PC-3 (cell line): ENCODE data around the gene LAMA3. TPM values are rescaled to one million over a fixed set of nuclear protein-coding genes. Genes with fewer than 3 reads are reported as not detected.
A peak's percentile ranks its signal among the peaks of the same experiment; 100 is the strongest.

Experiments used
- ATAC-seq: fragments of 200-7000 bp; cut with Tn5 transposase; 2 replicates; pipeline ENCODE4 v1.9.1; 2020; ENCODE audit warnings: mild to moderate bottlenecking, moderate library complexity
- BruUV-seq: library from RNA; stranded (reverse); fragments of 400-500 nt; replicated peaks from 2 replicates; lab custom pipeline; 2021; lab: Mats Ljungman, UMichigan
- CTCF ChIA-PET: fragments of 300-600 bp; sonication (Branson Sonifier 250); formaldehyde crosslinking; loops from one replicate; lab custom pipeline; 2022; ENCODE audit warnings: antibody characterized with exemption; lab: Charles Lee
- POLR2A ChIA-PET: fragments of 300-600 bp; sonication (Branson Sonifier 250); formaldehyde crosslinking; loops from one replicate; lab custom pipeline; 2022; ENCODE audit warnings: antibody characterized with exemption; ENCODE audit not compliant: unreplicated experiment; lab: Charles Lee
- DNase-seq: peaks from one replicate; pipeline ENCODE4 v3.0.0-alpha.2; 2015
- H2AFZ ChIP-seq: fragments of 300-600 bp; sonication (generic); 2 replicates; pipeline ENCODE4 v1.6.0; 2016; ENCODE audit warnings: antibody characterized with exemption, low read length
- H3F3A ChIP-seq: fragments of 300-600 bp; sonication (generic); one replicate; pipeline ENCODE4 v1.6.0; 2017; ENCODE audit warnings: antibody characterized with exemption, low read length, control low read depth, mild to moderate bottlenecking; ENCODE audit not compliant: unreplicated experiment
- H3K27ac ChIP-seq: fragments of 300-600 bp; sonication (generic); 2 replicates; pipeline ENCODE4 v1.5.1; 2016; ENCODE audit warnings: mild to moderate bottlenecking, low read length
- H3K27me3 ChIP-seq: fragments of 300-600 bp; sonication (generic); 2 replicates; pipeline ENCODE4 v1.6.1; 2016; ENCODE audit warnings: low read length, mixed read lengths
- H3K36me3 ChIP-seq: fragments of 300-600 bp; sonication (generic); 2 replicates; pipeline ENCODE4 v1.6.1; 2016; ENCODE audit warnings: low read depth, mixed run types, low read length, mixed read lengths
- H3K4me1 ChIP-seq: fragments of 300-600 bp; sonication (generic); 2 replicates; pipeline ENCODE4 v1.5.1; 2016; ENCODE audit warnings: low read length; ENCODE audit not compliant: insufficient read depth
- H3K4me2 ChIP-seq: fragments of 300-600 bp; sonication (generic); 2 replicates; pipeline ENCODE4 v1.6.0; 2016; ENCODE audit warnings: low read length
- H3K4me3 ChIP-seq: fragments of 300-600 bp; sonication (generic); 2 replicates; pipeline ENCODE4 v1.5.1; 2016; ENCODE audit warnings: mild to moderate bottlenecking, low read length, mixed read lengths
- H3K79me2 ChIP-seq: fragments of 300-600 bp; sonication (generic); 2 replicates; pipeline ENCODE4 v1.6.1; 2017; ENCODE audit warnings: low read length, mixed read lengths
- H3K9ac ChIP-seq: fragments of 300-600 bp; sonication (generic); 2 replicates; pipeline ENCODE4 v1.6.0; 2016; ENCODE audit warnings: mild to moderate bottlenecking, low read length
- H3K9me2 ChIP-seq: fragments of 300-600 bp; sonication (generic); replicated peaks from 2 replicates; pipeline ENCODE4 v1.6.1; 2016; ENCODE audit warnings: mixed run types, low read length, mixed read lengths
- H3K9me3 ChIP-seq: fragments of 300-600 bp; sonication (generic); 2 replicates; pipeline ENCODE4 v1.6.1; 2016; ENCODE audit warnings: low read length, mixed read lengths
- H4K20me1 ChIP-seq: fragments of 300-600 bp; sonication (generic); 2 replicates; pipeline ENCODE4 v1.6.1; 2016; ENCODE audit warnings: low read length, mixed read lengths
- CTCF ChIP-seq: fragments of 300-600 bp; sonication (generic); conservative IDR thresholded peaks from 2 replicates; pipeline ENCODE4 v1.5.1; 2017; ENCODE audit warnings: antibody characterized with exemption, low read depth, mild to moderate bottlenecking, low read length
- EZH2 ChIP-seq: fragments of 300-600 bp; sonication (generic); IDR thresholded peaks from one replicate; pipeline ENCODE4 v1.6.1; 2017; ENCODE audit warnings: antibody characterized with exemption, mild to moderate bottlenecking, low read length; ENCODE audit not compliant: unreplicated experiment
- EZH2phosphoT487 ChIP-seq: fragments of 300-600 bp; sonication (generic); IDR thresholded peaks from 2 replicates; pipeline ENCODE4 v1.6.1; 2018; ENCODE audit warnings: mild to moderate bottlenecking, antibody characterized with exemption, low read length, borderline replicate concordance
- intact Hi-C: fragments of 100-400 bp; cut with micrococcal nuclease; formaldehyde crosslinking; loops from 2 replicates; pipeline ENCODE4 v1.9.0; 2023
- total RNA-seq: library from RNA; depleted of rRNA; stranded (reverse); fragments of >200 nt; gene quantifications from 2 replicates; pipeline ENCODE4 v1.2.3, GENCODE V29; 2014

The LAMA3 gene
- total RNA-seq, 1 experiment from 2014 or later, result 224 TPM

GRCh38 chr18:23890589-23890988, 201.3 kb downstream of the LAMA3 start:
- TF ChIP-seq EZH2phosphoT487, result no peak
- no peak for TF ChIP-seq EZH2
- TF ChIP-seq CTCF, result no peak
- Histone ChIP-seq H3K4me2 (no peak overlapping the region), H3F3A (peaks cover 5% of the 10 kb centered on the region), H3K79me2 (no peaks in the 10 kb centered on the region), H3K9ac (no peak overlapping the region), H3K27ac (no peak overlapping the region), H3K9me3 (no peaks in the 10 kb centered on the region), H2AFZ (no peak overlapping the region), H3K36me3 (peaks cover 91% of the 10 kb centered on the region), H4K20me1 (peaks cover 27% of the 10 kb centered on the region; the same call in 1 of the 2 replicates), H3K27me3 (no peaks in the 10 kb centered on the region), H3K9me2 (no peaks in the 10 kb centered on the region), H3K4me3 (no peak overlapping the region), H3K4me1 (peaks cover 14% of the 10 kb centered on the region)
- ChIA-PET POLR2A (no interaction called here), CTCF (no interaction called here)
- ATAC-seq (peak; percentile 89), DNase-seq (peak; percentile 79)
- BruUV-seq, result no TSS peak
- intact Hi-C loops, result no loop called here

GRCh38 chr18:23893653-23894052, 204.4 kb downstream of the LAMA3 start:
- ATAC-seq, result no peak
- 0 out of 2 replicates have a peak, but pooled peaks cover 15% of the 10 kb centered on the region for H4K20me1 ChIP-seq
- no peak overlapping the region for H3K4me2 ChIP-seq
- H2AFZ ChIP-seq, result no peak overlapping the region
- no TSS peak for BruUV-seq
- peaks cover 14% of the 10 kb centered on the region for H3K4me1 ChIP-seq
- DNase-seq, result no peak
- POLR2A ChIA-PET, result interaction anchor here (0.6 kb wide), 1 partner anchor 10 kb away, joined by 4 read pairs; no protein-coding TSS in a partner anchor
- intact Hi-C loops, result no loop called here
- H3K9ac ChIP-seq, result no peak overlapping the region
- no peaks in the 10 kb centered on the region for H3K9me3 ChIP-seq
- CTCF ChIA-PET, result no interaction called here
- H3K4me3 ChIP-seq, result no peak overlapping the region
- H3K36me3 ChIP-seq, result peaks cover 89% of the 10 kb centered on the region
- H3K27ac ChIP-seq, result no peak overlapping the region
- no peaks in the 10 kb centered on the region for H3K9me2 ChIP-seq
- TF ChIP-seq EZH2phosphoT487 (no peak), CTCF (no peak), EZH2 (no peak)
- peaks cover 4% of the 10 kb centered on the region for H3F3A ChIP-seq
- no peaks in the 10 kb centered on the region for H3K79me2 ChIP-seq
- H3K27me3 ChIP-seq, result no peaks in the 10 kb centered on the region

GRCh38 chr18:23894661-23895175, 205.5 kb downstream of the LAMA3 start:
- H3K36me3 ChIP-seq, result peaks cover 91% of the 10 kb centered on the region
- no peak for TF ChIP-seq CTCF
- TF ChIP-seq EZH2, result no peak
- TF ChIP-seq EZH2phosphoT487, result no peak
- H3F3A ChIP-seq, result peaks cover 4% of the 10 kb centered on the region
- H3K4me3 ChIP-seq, result no peak overlapping the region
- H3K4me1 ChIP-seq, result peaks cover 9% of the 10 kb centered on the region
- intact Hi-C loops, result no loop called here
- no peaks in the 10 kb centered on the region for H3K27me3 ChIP-seq
- no peaks in the 10 kb centered on the region for H3K79me2 ChIP-seq
- no peak overlapping the region for H2AFZ ChIP-seq
- CTCF ChIA-PET, result no interaction called here
- POLR2A ChIA-PET, result no interaction called here
- no peak for ATAC-seq
- H4K20me1 ChIP-seq, result 0 out of 2 replicates have a peak, but pooled peaks cover 6% of the 10 kb centered on the region
- H3K4me2 ChIP-seq, result no peak overlapping the region
- no peak overlapping the region for H3K27ac ChIP-seq
- no peaks in the 10 kb centered on the region for H3K9me2 ChIP-seq
- no TSS peak for BruUV-seq
- no peaks in the 10 kb centered on the region for H3K9me3 ChIP-seq
- no peak overlapping the region for H3K9ac ChIP-seq
- DNase-seq, result no peak
